ENCODE measurements around the gene SLC25A44. TPM values are rescaled to one million over a fixed set of nuclear protein-coding genes. Genes with fewer than 3 reads are reported as not detected.

Gene SLC25A44
- total RNA-seq, 1 donor from 2014 or later, result 6.6 TPM

GRCh38 chr1:156241926-156242325 is 48.0 kb downstream of the SLC25A44 start, which contains the start of gene BGLAP:
TSS of gene BGLAP (plus strand) at chr1:156242184. CDS start at chr1:156242232, 48 bp downstream.
- DNase-seq, result no peak

GRCh38 chr1:156242738-156243137 is 48.8 kb downstream of the SLC25A44 start:
- DNase-seq, result no peak

- no peak for DNase-seq
These were observed 50.2 kb downstream of the SLC25A44 start for GRCh38 chr1:156244126-156244525.

- DNase-seq, result no peak
These were observed 50.8 kb downstream of the SLC25A44 start for GRCh38 chr1:156244712-156245111.

- no peak for DNase-seq
These were observed 51.7 kb downstream of the SLC25A44 start for GRCh38 chr1:156245451-156246232.

GRCh38 chr1:156246241-156246780 is 52.4 kb downstream of the SLC25A44 start:
- DNase-seq, result no peak

- no peak for DNase-seq
These were observed 53.0 kb downstream of the SLC25A44 start for GRCh38 chr1:156246781-156247459.

GRCh38 chr1:156247460-156248322 is 53.8 kb downstream of the SLC25A44 start, which contains the start of gene PAQR6:
TSS of gene PAQR6 (minus strand) at chr1:156248056. CDS start at chr1:156246731, 1,325 bp downstream.
- no peak for DNase-seq

GRCh38 chr1:156248323-156248683 is 54.4 kb downstream of the SLC25A44 start:
- no peak for DNase-seq

GRCh38 chr1:156249593-156249992 is 55.7 kb downstream of the SLC25A44 start:
- no peak for DNase-seq

- no peak for DNase-seq
These were observed 57.6 kb downstream of the SLC25A44 start for GRCh38 chr1:156251527-156251926.

- no peak for DNase-seq
These were observed 59.7 kb downstream of the SLC25A44 start for GRCh38 chr1:156253634-156254033.

GRCh38 chr1:156257711-156258110 is 63.8 kb downstream of the SLC25A44 start:
- DNase-seq, result no peak

GRCh38 chr1:156258859-156259258 is 65.0 kb downstream of the SLC25A44 start:
- no peak for DNase-seq

GRCh38 chr1:156259805-156260204 is 65.9 kb downstream of the SLC25A44 start:
- DNase-seq, result no peak

- DNase-seq, result no peak
These were observed 67.0 kb downstream of the SLC25A44 start for GRCh38 chr1:156260896-156261295.

Small RNA genes lying within 50 kb of the gene (small RNA-seq; reads per million reads assigned to genes)
- not detected for gene RF00568 (ENCODE audit: low replicate concordance)

Other genes with a start within 250 kb of the SLC25A44 start
- gene ARHGEF2, start 215.6 kb upstream of the SLC25A44 start, total RNA-seq, result 57.6 TPM
- 186 TPM for gene SSR2, start 173.2 kb upstream of the SLC25A44 start, total RNA-seq
- 12.1 TPM for gene UBQLN4, start 140.3 kb upstream of the SLC25A44 start, total RNA-seq
- 25.7 TPM for gene LAMTOR2, start 139.3 kb upstream of the SLC25A44 start, total RNA-seq
- 31.7 TPM for gene RAB25, start 132.9 kb upstream of the SLC25A44 start, total RNA-seq
- 6.6 TPM for gene MEX3A, start 111.6 kb upstream of the SLC25A44 start, total RNA-seq
- 429 TPM for gene LMNA, start 79.4 kb upstream of the SLC25A44 start, total RNA-seq
- gene SEMA4A, start 40.5 kb upstream of the SLC25A44 start, total RNA-seq, result 12.1 TPM
- 33.9 TPM for gene PMF1, start 18.9 kb downstream of the SLC25A44 start, total RNA-seq
- gene BGLAP, start 48.1 kb downstream of the SLC25A44 start, total RNA-seq, result 0.99 TPM
- gene PAQR6, start 54.0 kb downstream of the SLC25A44 start, total RNA-seq, result 0.79 TPM
- gene SMG5, start 88.7 kb downstream of the SLC25A44 start, total RNA-seq, result 29.8 TPM
- 14.6 TPM for gene TMEM79, start 90.2 kb downstream of the SLC25A44 start, total RNA-seq
- 23.2 TPM for gene GLMP, start 101.6 kb downstream of the SLC25A44 start, total RNA-seq
- not detected for gene VHLL, start 105.2 kb downstream of the SLC25A44 start, total RNA-seq
- 173 TPM for gene CCT3, start 144.2 kb downstream of the SLC25A44 start, total RNA-seq
- not detected for gene TSACC, start 144.4 kb downstream of the SLC25A44 start, total RNA-seq
- gene RHBG, start 175.1 kb downstream of the SLC25A44 start, total RNA-seq, result 2.1 TPM